VCaP (cell line): ENCODE data around the gene SNX13.

Experiments
- H3K27ac ChIP-seq: fragments of 450-650 bp; 2 replicates; pipeline ENCODE4 v1.5.1; 2017
- CTCF ChIP-seq: fragments of 450-650 bp; conservative IDR thresholded peaks from 2 replicates; pipeline ENCODE4 v1.5.1; 2017; ENCODE audit warnings: mild to moderate bottlenecking, moderate library complexity

Gene SNX13

GRCh38 chr7:17741426-17741825, 198.9 kb downstream of the SNX13 start:
- TF ChIP-seq CTCF = no peak
- H3K27ac ChIP-seq = no peak overlapping the region
